HG03342 (cell line): ENCODE data around the gene WSB2.
"Not testable (repeated sequence)": the region's sequence is repeated elsewhere in the genome, so short reads cannot be mapped to it uniquely, and the experiment has no call there.

Source experiments
- ATAC-seq: cut with Tn5 transposase; IDR thresholded peaks from one replicate; pipeline ENCODE4 v1.9.1; 2021; ENCODE audit warnings: mild to moderate bottlenecking, moderate library complexity; ENCODE audit not compliant: unreplicated experiment

The WSB2 gene

DNA sequence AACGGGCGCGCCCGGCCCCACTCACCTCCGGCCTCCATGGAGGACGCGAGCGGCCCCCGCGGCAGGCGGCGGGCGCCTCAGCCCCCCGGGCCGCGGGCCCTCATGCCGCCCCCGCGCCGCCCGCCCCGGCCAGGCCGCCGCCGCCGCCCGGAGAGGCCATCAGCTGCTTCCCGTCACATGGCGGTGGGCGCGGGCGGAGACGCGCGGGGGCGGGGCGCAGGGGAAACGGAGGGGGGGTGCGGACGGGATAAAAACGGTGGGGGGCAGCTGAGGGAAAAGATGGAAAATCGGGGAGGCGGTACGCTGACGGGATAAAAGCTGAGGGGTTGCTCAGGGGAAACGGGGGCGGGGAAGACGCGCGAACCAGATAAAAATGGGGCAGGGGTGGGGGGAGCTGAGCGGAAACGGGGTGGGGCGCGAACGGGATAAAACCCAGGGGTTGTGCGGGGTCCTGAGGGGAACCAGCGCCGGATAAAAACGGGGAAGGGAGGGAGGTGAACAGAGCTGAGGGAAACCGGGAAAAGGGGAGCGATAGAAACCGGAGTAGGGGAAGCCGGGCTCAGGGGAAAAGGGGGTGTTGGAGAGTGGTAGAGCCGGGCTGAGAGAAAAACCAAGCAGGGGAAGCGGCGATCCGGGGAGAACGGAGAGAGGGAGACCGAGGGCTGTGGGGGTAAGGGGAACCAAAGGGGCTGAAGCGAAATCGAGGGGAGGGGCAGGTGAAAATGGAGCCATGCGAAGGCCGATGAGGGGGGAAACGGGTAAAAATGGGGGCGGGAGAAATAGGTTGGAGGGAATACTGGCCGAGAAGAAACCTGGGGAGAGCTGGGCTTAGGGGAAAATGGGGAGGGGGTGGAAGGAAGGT lies at the start of gene WSB2:
WSB2 (minus strand) TSS at position 169 of the 862 bp plus-strand sequence; CDS start at position 38, 131 bp downstream.
- peak; percentile 37 for ATAC-seq

DNA sequence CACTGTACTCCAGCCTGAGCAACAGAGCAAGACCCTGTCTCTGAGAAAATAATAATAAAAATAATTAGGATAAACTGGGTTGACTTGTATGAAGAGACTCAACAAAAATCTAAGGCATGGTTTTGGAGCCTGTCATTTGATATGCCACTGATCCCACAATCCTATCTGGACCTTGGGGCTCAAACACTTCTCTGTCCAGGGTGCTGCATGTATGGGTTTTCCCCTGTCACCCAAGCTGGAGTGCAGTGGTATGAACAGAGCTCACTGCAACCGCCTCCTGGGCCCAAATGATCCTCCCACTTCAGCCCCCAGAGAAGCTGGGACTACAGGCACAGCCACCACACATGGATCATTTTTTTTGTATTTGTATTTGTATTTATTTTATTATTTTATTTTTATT lies 48.1 kb upstream of the WSB2 start:
- no peak for ATAC-seq

DNA sequence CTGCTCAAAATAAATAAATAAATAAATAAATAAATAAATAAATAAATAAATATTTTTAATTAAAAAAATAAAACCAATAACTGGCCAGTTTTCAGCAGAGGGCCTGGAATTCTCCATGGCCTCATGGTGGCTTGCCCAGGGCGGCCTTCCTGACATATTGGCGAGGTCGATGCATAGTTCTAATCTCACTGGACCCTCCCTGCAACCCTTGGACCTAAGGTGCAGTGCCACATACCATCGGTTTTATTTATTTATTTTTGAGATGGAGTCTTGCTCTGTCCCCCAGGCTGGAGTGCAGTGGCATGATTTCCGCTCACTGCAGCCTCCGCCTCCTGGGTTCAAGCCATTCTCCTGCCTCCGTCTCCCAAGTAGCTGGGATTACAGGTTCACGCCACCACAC lies 46.7 kb upstream of the WSB2 start:
- no peak for ATAC-seq

DNA sequence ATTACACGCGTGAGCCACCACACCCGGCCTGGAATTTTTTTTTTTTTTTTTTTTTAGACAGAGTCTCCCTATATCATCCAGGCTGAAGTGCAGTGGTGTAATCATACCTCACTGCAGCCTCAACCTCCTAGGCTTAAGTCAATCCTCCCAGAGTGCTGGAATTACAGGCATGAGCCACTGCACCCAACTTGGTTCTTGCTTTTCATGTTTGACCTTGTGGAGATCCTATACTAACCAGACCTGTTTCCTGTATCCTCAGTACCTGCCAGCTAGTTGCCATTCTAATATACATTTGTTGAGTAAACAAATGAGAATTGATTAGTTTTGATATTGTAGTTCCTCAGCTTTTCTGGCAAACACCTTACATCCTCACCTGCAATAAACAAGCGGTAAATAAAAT lies 46.0 kb upstream of the WSB2 start:
- no peak for ATAC-seq

DNA sequence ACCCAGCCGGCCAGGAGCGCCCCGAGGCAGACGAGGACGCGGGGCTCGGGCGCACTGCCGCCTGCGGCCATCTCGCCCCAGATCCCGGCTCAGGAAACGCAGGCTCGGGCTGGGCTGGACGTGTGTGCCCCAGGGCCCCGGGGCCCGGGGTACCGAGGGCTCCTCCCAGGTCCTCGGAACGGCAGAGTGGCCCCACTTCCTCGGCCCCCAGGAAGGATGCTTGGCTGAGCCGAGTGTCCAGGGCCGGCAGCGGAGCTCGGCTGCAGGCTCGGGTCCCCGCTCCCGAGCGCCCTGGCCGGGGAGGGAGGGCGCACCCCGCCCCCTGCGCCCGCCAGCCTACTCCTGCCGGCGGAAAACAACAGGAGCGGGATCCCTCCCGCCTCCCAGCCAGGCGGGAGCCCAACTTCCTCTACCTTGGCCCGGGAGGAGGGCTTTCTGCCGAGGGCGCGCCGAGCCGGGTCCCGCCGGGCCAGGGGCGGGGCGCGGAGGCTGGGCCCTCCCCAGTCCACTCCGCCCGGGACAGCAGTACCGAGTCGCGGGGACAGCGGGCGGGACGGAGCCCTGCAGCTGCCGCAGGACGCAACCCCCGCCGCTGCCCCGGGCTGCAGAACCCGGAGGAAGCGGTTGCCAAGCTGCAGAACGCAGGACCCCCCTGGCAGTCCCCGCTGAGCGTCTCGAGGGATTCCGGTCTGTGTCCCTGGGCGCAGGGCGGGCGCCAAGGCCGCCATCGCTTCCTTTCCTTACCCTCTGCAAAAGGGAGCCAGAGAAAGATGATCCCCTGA lies 42.8 kb upstream of the WSB2 start, which contains the start of gene VSIG10:
VSIG10 (minus strand) TSS at position 411 of the 782 bp plus-strand sequence; CDS start at position 71, 340 bp downstream.
- no peak for ATAC-seq

DNA sequence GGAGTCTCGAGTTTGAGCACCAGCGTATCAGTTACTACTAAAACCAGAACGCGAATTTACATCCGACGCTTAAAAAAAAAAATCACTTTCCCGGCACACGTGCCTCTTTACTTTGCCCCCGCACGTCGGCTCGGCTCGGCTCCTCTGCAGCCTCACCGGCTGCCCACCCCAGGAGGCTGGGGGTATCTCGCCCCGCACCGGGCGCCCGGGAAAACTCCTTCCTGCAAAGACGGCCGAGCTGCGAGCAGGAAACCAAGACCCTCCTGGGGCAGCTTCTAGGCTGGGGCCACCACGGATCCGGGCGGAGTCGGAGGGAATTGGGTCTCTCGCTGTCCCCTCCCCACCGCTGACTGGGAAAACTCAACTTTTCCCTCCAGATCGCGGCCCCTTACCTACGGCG lies 42.2 kb upstream of the WSB2 start:
- ATAC-seq, result no peak

DNA sequence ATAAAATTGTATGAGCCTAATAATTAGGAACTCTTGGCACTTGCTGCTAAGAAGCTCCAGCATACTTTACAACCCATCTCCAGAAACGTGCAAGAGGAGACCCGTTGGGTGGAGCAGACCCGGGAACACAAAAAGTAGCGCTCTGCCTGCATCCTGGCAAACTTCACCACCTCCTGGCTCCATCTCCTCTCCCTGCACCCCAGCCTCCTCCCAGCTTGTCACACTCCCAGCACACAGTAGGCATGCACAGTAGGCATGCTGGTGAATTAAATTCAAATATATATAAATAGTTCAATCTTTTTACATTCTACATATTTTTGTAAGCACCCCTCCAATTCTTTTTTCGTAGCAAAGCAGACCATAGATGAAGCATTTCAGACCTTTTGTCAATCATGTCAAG lies 41.6 kb upstream of the WSB2 start:
- ATAC-seq, result no peak

DNA sequence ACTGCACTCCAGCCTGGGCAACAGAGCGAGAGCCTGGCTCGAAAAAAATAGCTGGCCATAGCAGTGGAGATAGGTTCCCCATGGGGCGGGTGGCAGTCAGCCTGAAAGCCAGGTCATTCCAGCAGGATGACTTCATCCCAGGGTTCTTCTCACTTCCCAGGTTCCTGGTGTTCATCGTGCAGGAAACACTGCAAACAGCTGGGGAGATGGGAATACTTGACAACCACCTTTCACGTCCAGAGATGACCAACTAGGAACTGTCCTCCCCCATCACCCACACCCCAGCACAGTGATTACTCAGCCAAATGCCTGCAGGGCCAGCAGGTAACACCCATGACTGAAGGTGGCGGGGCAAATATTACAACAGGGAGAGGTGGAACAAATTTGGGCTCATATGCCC lies 41.1 kb upstream of the WSB2 start:
- no peak for ATAC-seq

DNA sequence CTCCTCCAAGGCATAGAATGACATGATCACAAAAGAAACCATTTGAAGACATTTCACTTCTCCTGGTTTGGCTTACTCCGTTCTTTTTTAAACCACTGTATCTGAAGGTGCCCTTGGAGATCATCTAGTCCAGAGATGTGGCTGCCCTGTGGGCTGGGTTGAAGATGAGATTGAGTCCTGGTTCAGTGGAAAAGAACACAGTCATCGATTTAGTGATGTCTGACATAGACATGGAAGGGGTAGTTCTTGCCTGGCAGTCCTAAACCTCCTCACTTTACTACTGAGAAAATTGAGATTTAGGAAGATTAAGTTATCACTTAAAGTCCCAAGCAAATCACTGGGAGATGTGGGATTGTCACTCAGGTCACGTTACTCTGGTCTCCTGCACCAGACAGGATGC lies 40.1 kb upstream of the WSB2 start:
- ATAC-seq, result no peak

DNA sequence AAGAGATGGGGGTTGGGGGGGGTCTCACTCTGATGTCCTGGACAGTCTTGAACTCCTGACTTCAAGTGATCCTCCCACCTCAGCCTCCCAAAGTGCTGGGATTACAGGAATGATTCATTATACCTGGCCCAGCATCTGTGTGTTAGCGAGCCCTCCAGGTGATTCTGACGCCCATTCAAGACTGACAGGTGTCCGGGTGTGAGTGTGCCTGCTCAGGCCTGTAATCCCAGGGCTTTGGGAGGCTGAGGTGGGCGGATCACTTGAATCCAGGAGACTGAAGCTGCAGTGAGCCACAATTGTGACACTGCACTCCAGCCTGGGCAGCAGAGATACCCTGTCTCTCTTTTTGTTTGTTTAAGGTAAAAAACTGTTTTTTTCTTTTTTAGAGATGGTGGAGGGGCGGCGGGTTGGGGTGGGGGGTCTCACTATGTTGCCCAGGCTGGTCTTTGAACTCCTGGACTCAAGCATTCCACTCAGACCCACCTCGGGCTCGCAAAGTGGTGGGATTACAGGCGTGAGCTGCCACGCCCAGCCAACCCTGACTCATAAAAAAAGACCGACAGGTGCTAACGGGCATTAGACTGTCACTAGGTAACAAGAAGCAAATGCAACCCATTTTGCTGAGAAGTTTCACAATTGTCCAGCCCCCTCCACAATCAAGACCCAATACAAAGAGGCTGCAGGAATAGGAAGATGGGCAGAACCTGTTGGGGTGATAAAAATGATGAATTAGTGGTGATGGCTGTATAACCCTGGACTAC lies 38.1 kb upstream of the WSB2 start:
- ATAC-seq, result no peak

DNA sequence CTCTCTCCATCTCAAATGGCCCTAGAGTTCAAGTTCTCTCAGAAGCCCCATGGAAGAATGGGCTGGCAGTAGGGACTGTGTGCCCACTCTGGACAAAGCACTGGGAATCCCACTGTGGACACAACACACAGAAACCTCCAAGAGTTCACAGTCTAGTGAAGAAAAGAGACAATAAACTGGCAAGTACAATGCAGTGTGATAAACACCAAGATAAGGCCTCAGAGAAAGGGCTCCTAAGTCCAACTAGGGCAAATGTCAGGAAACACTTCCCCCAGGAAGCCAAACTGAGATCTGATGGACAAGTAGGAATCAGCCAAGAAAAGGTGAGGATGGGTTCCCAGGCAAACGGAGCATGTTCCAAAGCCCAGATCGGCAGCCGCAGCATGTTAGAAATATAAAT lies 37.4 kb upstream of the WSB2 start:
- ATAC-seq, result no peak

DNA sequence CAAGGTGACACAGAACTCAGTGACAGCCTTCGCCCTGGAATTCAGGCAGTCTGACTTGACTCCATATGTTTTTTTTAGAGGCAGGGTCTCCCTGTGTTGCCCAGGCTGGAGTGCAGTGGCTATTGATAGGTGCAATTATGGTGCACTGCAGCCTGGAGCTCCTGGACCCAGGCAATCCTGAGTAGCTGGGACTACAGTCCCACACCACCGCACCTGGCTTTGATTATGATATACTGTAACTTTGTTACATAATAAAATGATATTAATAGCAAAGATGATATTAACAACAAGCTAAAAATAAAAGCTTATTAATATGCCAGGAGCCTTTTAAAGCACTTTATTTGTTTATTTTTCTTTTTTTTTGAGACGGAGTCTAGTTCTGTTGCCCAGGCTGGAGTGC lies 33.1 kb upstream of the WSB2 start:
- no peak for ATAC-seq

DNA sequence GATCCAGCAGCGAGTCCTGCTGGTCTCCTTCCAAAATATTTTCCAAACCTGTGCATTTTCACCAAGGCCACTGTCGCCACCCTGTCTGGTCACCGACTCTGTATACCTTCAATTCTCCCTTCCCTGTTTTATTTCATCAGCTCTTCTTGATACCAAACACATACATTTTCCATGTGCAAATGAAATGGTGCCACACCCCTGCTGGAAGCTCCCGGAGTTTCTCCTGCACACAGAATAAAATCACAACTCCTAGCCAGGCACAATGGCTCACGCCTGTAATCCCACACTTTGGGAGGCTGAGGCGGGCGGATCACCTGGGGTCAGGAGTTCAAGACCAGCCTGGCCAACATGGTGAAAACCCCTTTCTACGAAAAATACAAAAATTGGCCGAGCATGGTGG lies 28.8 kb upstream of the WSB2 start:
- no peak for ATAC-seq

DNA sequence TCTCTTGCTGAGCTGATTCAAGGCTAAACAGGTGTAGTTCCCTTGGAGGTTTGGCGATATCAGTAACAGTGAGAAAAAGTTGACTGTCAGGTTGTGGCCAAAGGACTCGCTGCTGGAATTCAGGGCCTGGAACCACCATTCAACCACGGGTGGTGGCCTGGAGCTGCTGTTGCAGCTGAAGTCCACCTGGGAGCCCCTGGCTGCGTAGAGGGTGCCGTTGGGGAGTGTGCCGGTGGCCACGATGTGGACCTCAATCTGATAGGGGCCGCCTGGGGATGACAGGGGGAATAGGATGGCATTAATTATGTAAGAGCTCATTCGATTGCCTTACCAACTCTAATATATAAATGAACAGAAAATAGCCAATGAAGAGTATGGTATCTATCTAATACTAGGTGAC lies 21.2 kb upstream of the WSB2 start:
- no peak for ATAC-seq

DNA sequence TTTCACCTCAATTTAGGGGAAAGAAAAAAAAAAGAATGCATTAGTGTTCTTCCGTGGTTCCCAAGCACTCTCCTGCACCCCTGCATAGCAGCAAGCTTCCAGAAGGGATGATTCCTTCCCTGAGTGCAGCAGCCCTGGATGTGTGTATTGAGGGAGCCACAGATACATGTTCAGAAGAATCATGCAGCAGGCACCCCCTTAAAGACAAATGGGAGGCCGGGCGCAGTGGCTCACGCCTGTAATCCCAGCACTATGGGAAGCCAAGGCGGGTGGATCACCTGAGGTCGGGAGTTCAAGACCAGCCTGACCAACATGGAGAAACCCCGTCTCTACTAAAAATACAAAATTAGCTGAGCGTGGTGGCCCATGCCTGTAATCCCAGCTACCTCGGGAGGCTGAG lies 20.5 kb upstream of the WSB2 start:
- ATAC-seq, result not testable (repeated sequence)

DNA sequence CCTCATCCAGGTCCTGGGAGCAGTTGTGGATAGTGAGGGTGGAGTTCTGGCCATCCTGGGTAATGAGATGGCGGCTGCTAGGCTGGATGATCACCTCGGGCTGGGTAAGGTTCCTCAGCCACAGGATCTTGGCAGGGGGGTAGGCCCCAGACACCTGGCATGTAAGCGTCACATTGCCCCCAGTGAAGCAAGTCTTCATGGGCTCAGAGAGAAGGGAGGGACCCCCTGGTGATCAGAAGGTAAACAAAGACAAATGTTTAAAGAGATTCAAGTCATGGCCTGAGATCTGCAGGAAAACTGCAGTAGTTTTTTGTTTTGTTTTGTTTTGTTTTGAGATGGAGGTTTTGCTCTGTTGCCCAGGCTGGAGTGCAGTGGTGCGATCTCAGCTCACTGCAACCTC lies 12.8 kb upstream of the WSB2 start:
- no peak for ATAC-seq

DNA sequence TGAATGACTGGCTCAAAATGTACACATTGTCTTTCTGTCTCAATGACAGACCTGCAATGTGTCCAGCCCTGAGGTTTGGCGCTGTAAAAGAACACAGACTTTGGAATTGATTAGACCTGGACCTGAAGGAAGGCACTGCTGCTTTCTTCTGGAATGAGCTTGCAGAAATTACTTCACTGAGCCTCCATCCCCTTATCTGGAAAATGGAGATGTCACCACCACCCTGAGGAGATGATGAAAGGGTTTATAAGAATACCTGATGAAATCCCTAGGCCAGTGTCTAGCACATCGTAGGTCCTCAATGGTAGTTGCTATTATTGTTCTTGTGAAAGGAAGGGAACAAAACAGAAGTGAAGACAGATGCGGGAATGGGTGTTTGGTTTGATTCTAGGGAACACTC lies 9.7 kb upstream of the WSB2 start:
- ATAC-seq, result no peak

DNA sequence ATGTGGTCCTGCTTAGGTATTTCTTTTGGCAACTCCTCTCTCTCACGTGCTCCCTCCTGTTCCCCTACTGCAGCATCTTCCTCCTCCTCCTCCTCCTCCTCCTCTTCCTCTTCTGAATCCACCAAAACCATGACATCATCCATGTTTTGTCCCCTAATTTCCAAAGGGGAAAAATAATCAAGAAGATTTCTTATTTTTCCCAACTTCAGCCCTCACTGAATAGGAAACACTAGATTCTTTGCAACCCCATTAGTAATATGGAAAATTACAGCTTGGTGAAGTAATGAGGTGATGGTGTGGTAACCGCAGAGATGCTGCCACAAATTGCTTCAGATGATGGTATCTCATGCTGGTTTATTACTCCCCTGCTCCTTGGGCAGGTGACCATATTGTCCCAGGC lies 7.5 kb upstream of the WSB2 start:
- ATAC-seq, result no peak

DNA sequence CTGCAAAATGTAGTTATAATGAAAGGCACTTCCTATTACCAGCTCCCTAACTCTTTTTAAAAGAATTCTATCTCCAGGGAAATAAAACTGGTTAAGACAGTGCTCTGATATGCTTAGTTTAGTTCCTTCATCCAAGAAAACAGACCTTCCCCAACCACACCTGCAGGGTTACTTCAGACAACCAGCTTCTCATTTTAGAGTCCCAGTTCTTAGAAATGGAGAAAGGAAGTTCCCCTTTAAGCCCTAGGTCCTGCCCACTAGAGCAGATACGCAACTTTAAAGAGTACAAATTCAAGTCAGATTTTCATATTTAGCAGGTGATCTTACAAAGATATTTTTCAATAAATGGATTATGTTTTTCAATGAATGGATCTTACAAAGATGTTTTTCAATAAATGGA lies 4.4 kb upstream of the WSB2 start:
- ATAC-seq, result no peak

DNA sequence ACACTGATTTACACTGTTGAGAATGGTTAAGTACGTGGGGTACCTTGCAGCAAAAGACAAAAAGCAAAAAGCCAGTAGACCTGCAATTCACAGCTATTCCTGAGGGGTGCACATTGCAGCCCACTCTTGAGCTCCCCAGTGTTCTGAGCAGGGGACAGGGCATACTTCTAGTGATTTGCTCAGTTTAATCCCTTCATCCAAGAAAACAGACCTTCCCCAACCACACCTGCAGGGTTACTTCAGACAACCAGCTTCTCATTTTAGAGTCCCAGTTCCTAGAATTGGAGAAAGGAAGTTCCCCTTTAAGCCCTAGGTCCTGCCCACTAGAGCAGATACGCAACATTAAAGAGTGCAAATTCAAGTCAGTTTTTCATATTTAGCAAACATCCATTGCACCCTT lies 3.6 kb upstream of the WSB2 start:
- ATAC-seq, result peak; percentile 44
